Coronary artery (tissue), 2 donors: ENCODE measurements around the gene PAIP1.

Source experiments
- DNase-seq: peaks from one replicate; pipeline ENCODE4 v3.0.0-alpha.2; 2017; ENCODE audit warnings: low spot score
- H3K27ac ChIP-seq, 2 donors: fragments of 200-600 bp; sonication (generic); one replicate each; pipeline ENCODE4 v1.5.1; 2016 to 2019
- H3K4me3 ChIP-seq: fragments of 200-600 bp; sonication (generic); 2 replicates; pipeline ENCODE4 v1.5.1; 2016; ENCODE audit warnings: mild to moderate bottlenecking, moderate library complexity
- CTCF ChIP-seq: fragments of 200-600 bp; sonication (generic); IDR thresholded peaks from one replicate; pipeline ENCODE4 v1.5.1; 2019; ENCODE audit warnings: antibody characterized with exemption

Gene PAIP1

GRCh38 chr5:43592363-43592762, 35.5 kb upstream of the PAIP1 start:
- DNase-seq = no peak
- Histone ChIP-seq H3K4me3 (no peak overlapping the region), H3K27ac (no peak overlapping the region)
- no peak for TF ChIP-seq CTCF

- no peak for TF ChIP-seq CTCF
- H3K4me3 ChIP-seq = no peak overlapping the region
- no peak overlapping the region for H3K27ac ChIP-seq
- DNase-seq = no peak
Observed at GRCh38 chr5:43590700-43591099, 33.8 kb upstream of the PAIP1 start.

- TF ChIP-seq CTCF = no peak
- no peak overlapping the region for H3K4me3 ChIP-seq
- DNase-seq = no peak
- no peak overlapping the region for H3K27ac ChIP-seq
Observed at GRCh38 chr5:43589310-43589709, 32.4 kb upstream of the PAIP1 start.

- Histone ChIP-seq H3K27ac (no peak overlapping the region), H3K4me3 (no peak overlapping the region)
- TF ChIP-seq CTCF = no peak
- no peak for DNase-seq
Observed at GRCh38 chr5:43588842-43589241, 32.0 kb upstream of the PAIP1 start.

- no peak for DNase-seq
- H3K4me3 ChIP-seq = no peak overlapping the region
- no peak overlapping the region for H3K27ac ChIP-seq
- no peak for TF ChIP-seq CTCF
Observed at GRCh38 chr5:43584166-43584699, 27.4 kb upstream of the PAIP1 start.

- DNase-seq = no peak
- no peak overlapping the region for H3K4me3 ChIP-seq
- no peak overlapping the region for H3K27ac ChIP-seq
- no peak for TF ChIP-seq CTCF
Observed at GRCh38 chr5:43583724-43584123, 26.8 kb upstream of the PAIP1 start.

- TF ChIP-seq CTCF = no peak
- Histone ChIP-seq H3K27ac (no peak overlapping the region), H3K4me3 (no peak overlapping the region)
- DNase-seq = no peak
Observed at GRCh38 chr5:43582082-43583005, 25.5 kb upstream of the PAIP1 start.
